ENCODE data around the gene CAMK1D.
"Not testable (repeated sequence)": the region's sequence is repeated elsewhere in the genome, so short reads cannot be mapped to it uniquely, and the experiment has no call there.

CAMK1D gene

DNA sequence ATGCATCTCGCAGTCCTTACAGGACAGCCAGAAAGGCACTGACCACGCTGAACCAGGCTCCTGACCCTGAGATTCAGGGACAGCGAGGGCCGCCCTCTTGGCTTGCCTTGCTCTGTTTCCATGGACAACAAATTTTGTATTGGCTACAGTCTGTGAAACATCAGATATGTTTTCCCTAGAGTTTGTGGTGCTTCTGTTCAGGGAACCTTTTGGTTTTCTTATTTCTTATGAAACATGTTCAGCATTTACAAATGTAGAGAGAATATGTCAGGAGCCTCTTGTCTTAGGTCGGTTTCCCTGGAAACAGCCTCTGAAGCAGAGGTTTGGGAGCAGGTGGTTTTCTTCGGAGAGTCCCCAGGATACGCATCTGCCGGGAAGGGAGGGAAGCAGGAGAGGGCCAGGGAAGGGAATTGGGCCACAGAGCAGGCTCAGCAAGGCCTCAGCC is 392.0 kb downstream of the CAMK1D start:
- Histone ChIP-seq H4K20me1 (ENCODE audit: control insufficient read depth, insufficient read depth, low read depth, low read length) (peaks cover 3% of the 10 kb centered on the region; the same call in 1 of the 2 replicates), H3F3A (ENCODE audit: control insufficient read depth, insufficient read depth) (no peaks in the 10 kb centered on the region), H3K4me3 (ENCODE audit: low read length) (no peak overlapping the region), H3K79me2 (ENCODE audit: control insufficient read depth, low read length) (no peaks in the 10 kb centered on the region), H3K9me3 (ENCODE audit: control insufficient read depth, insufficient read depth, low read length) (no peaks in the 10 kb centered on the region), H3K4me1 (ENCODE audit: control insufficient read depth, low read length) (peaks cover 13% of the 10 kb centered on the region), H3K27me3 (ENCODE audit: control insufficient read depth, low read length) (no peaks in the 10 kb centered on the region), H3K9me2 (replicated peaks; ENCODE audit: control insufficient read depth, low read length) (no peaks in the 10 kb centered on the region), H3K4me2 (ENCODE audit: low read length) (no peak overlapping the region), H3K36me3 (ENCODE audit: control insufficient read depth, low read length) (no peaks in the 10 kb centered on the region), H3K27ac (ENCODE audit: low read depth, low read length) (no peak overlapping the region)
- TF ChIP-seq, protein P1, sequence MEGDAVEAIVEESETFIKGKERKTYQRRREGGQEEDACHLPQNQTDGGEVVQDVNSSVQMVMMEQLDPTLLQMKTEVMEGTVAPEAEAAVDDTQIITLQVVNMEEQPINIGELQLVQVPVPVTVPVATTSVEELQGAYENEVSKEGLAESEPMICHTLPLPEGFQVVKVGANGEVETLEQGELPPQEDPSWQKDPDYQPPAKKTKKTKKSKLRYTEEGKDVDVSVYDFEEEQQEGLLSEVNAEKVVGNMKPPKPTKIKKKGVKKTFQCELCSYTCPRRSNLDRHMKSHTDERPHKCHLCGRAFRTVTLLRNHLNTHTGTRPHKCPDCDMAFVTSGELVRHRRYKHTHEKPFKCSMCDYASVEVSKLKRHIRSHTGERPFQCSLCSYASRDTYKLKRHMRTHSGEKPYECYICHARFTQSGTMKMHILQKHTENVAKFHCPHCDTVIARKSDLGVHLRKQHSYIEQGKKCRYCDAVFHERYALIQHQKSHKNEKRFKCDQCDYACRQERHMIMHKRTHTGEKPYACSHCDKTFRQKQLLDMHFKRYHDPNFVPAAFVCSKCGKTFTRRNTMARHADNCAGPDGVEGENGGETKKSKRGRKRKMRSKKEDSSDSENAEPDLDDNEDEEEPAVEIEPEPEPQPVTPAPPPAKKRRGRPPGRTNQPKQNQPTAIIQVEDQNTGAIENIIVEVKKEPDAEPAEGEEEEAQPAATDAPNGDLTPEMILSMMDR (IDR thresholded peaks at IDR 0.05; ENCODE audit: low read depth, low read length, poor library complexity, severe bottlenecking), result no peak
- no peak for TF ChIP-seq EZH2phosphoT487 (IDR thresholded peaks at IDR 0.05; ENCODE audit: borderline replicate concordance, low read length)

DNA sequence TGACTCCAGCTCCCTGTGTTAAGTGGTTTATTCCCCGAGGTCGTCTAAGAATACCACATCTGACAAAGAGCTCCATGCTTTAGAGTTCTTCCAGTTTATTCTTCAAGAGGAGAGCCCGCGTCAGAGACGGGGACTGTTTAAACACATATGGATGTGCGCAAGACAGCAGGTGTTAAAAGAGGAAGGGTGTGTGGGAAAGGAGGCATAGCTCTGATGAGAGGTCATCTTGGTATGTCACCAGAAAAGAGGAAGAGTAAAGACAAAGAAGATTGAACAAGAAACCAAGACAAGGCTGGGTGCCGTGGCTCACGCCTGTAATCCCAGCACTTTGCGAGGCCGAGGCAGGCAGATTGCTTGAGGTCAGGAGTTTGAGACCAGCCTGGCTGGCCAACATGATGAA is 393.4 kb downstream of the CAMK1D start:
- peaks cover 13% of the 10 kb centered on the region for H3K4me1 ChIP-seq (ENCODE audit: control insufficient read depth, low read length)
- no peak for TF ChIP-seq EZH2phosphoT487 (IDR thresholded peaks at IDR 0.05; ENCODE audit: borderline replicate concordance, low read length)
- TF ChIP-seq, protein P1 (IDR thresholded peaks at IDR 0.05; ENCODE audit: low read depth, low read length, poor library complexity, severe bottlenecking), result no peak
- peaks cover 3% of the 10 kb centered on the region; the same call in 1 of the 2 replicates for H4K20me1 ChIP-seq (ENCODE audit: control insufficient read depth, insufficient read depth, low read depth, low read length)
- no peak overlapping the region for H3K27ac ChIP-seq (ENCODE audit: low read depth, low read length)
- no peaks in the 10 kb centered on the region for H3K79me2 ChIP-seq (ENCODE audit: control insufficient read depth, low read length)
- H3K9me3 ChIP-seq (ENCODE audit: control insufficient read depth, insufficient read depth, low read length), result no peaks in the 10 kb centered on the region
- no peak overlapping the region for H3K4me2 ChIP-seq (ENCODE audit: low read length)
- no peaks in the 10 kb centered on the region for H3K9me2 ChIP-seq (replicated peaks; ENCODE audit: control insufficient read depth, low read length)
- H3F3A ChIP-seq (ENCODE audit: control insufficient read depth, insufficient read depth), result no peaks in the 10 kb centered on the region
- no peaks in the 10 kb centered on the region for H3K27me3 ChIP-seq (ENCODE audit: control insufficient read depth, low read length)
- no peaks in the 10 kb centered on the region for H3K36me3 ChIP-seq (ENCODE audit: control insufficient read depth, low read length)
- no peak overlapping the region for H3K4me3 ChIP-seq (ENCODE audit: low read length)

DNA sequence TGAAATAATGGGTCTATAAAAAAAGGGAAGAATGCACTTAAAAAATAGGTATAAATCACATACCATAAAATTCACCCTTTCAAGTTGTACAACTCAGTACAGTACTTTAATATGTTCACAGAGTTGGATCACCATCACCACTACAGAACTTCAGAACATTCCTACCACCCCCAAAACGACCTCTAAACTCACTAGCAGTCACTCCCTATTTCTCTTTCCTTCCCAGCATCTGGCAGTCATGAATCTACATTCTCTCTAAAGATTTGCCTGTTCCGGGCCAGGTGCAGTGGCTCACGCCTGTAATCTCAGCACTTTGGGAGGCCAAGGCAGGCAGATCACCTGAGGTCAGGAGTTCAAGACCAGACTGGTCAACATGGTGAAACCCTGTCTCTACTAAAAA is 394.1 kb downstream of the CAMK1D start:
- H4K20me1 ChIP-seq (ENCODE audit: control insufficient read depth, insufficient read depth, low read depth, low read length); H3F3A ChIP-seq (ENCODE audit: control insufficient read depth, insufficient read depth); H3K4me2 ChIP-seq (ENCODE audit: low read length); H3K27me3 ChIP-seq (ENCODE audit: control insufficient read depth, low read length); H3K27ac ChIP-seq (ENCODE audit: low read depth, low read length); H3K36me3 ChIP-seq (ENCODE audit: control insufficient read depth, low read length); H3K9me2 ChIP-seq (replicated peaks; ENCODE audit: control insufficient read depth, low read length); H3K79me2 ChIP-seq (ENCODE audit: control insufficient read depth, low read length); H3K9me3 ChIP-seq (ENCODE audit: control insufficient read depth, insufficient read depth, low read length); H3K4me3 ChIP-seq (ENCODE audit: low read length): not testable (repeated sequence)
- H3K4me1 ChIP-seq (ENCODE audit: control insufficient read depth, low read length), result peaks cover 13% of the 10 kb centered on the region

DNA sequence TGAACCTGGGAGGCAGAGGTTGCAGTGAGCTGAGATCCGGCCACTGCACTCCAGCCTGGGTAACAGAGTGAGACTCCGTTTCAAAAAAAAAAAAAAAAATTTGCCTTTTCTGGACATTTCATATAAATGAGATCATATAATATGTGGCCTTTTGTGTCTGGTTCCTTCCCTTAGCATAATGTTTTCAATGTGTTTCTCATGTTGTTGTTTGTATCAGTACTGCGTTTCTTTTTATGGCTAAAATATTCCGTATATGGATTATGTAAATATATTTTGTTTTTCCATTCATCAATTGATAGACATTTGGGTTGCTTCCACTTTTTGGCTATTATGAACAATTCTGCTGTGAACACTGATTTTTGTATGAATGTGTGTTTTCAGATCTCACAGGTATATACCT is 394.6 kb downstream of the CAMK1D start:
- Histone ChIP-seq H3K27ac (ENCODE audit: low read depth, low read length) (no peak overlapping the region), H3K27me3 (ENCODE audit: control insufficient read depth, low read length) (no peaks in the 10 kb centered on the region), H3K4me3 (ENCODE audit: low read length) (no peak overlapping the region), H3K79me2 (ENCODE audit: control insufficient read depth, low read length) (no peaks in the 10 kb centered on the region), H3K4me1 (ENCODE audit: control insufficient read depth, low read length) (peaks cover 13% of the 10 kb centered on the region), H3K36me3 (ENCODE audit: control insufficient read depth, low read length) (no peaks in the 10 kb centered on the region), H3F3A (ENCODE audit: control insufficient read depth, insufficient read depth) (no peaks in the 10 kb centered on the region), H4K20me1 (ENCODE audit: control insufficient read depth, insufficient read depth, low read depth, low read length) (peaks cover 3% of the 10 kb centered on the region; the same call in 1 of the 2 replicates), H3K4me2 (ENCODE audit: low read length) (no peak overlapping the region), H3K9me2 (replicated peaks; ENCODE audit: control insufficient read depth, low read length) (no peaks in the 10 kb centered on the region), H3K9me3 (ENCODE audit: control insufficient read depth, insufficient read depth, low read length) (no peaks in the 10 kb centered on the region)
- TF ChIP-seq, protein P1 (IDR thresholded peaks at IDR 0.05; ENCODE audit: low read depth, low read length, poor library complexity, severe bottlenecking), result no peak
- no peak for TF ChIP-seq EZH2phosphoT487 (IDR thresholded peaks at IDR 0.05; ENCODE audit: borderline replicate concordance, low read length)

All from DOHH2 (cell line).